ENCODE results near the gene FIGLA.

- TF ChIP-seq CTCF (conservative IDR thresholded peaks at IDR 0.05) = no peak
- TF ChIP-seq ZFX (IDR thresholded peaks at IDR 0.05) = no peak
Observed at GRCh38 chr2:70753902-70754301, 36.5 kb downstream of the FIGLA start.

Measured in C4-2B (cell line).